GM19328 (cell line): Measurements from ENCODE around the gene HUNK.

Experiments used
- ATAC-seq: cut with Tn5 transposase; IDR thresholded peaks from one replicate; pipeline ENCODE4 v1.9.1; 2021; ENCODE audit warnings: mild to moderate bottlenecking, moderate library complexity; ENCODE audit not compliant: unreplicated experiment

HUNK gene

DNA sequence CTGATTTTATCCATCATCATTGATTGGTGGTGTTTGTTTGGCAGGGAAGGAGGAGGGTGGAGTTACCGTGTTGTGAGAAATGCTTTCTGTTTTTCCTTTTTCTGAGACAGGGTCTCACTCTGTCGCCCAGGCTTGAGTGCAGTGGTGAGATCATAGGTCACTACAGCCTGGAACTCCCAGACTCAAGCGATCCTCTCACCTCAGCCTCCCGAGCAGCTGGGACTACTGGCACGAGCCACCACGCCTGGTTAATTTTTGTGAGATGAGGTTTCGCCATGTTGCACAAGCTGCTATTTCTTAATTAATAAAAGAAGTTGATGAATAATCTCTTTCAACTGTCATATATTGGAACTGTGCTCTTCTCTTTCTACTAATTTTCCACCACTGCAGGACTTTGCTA lies 44.3 kb downstream of the HUNK start:
- no peak for ATAC-seq

DNA sequence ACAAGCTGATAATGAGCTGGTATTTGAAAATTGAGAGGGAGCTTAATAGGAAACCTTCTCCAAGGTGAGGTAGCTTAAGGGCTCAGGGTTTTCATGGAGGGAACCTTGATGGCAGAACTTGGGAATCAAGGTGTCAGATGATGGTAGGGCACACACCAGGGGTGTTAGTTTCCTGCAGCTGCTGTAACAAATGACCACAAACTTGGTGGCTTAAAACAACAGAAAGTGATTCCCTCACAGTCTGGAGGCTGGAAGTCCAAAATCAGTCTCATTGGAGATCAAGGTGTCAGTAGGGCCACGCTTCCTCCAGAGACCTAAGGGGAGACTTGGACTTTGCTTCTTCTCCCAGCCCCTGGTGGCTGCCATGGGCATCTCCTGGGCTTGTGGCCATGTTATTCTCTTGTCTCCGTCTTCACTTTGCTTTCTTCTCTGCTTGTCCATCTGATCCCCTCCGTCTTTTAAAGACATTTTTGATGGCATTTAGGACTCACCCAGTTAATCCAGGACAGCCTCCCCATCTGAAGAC lies 45.5 kb downstream of the HUNK start:
- ATAC-seq: no peak

DNA sequence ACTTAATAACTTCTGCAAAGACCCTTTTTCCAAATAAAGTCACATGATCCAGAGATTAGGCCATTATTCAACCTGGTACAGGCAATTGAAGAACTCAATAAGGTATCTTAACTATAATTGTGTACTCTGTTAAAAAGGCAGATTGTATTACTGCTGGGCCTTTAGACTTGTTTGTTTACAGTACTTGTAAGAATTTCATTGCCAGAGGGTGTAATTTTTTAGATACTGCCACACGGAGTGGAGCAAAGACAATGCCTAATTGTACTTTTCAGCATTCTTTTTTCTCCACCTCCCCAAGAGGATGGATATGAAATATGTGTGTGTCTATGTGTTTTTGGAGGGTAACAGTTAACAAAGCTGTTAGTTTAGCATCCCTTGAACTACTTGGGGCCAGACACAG lies 47.5 kb downstream of the HUNK start:
- ATAC-seq: no peak

DNA sequence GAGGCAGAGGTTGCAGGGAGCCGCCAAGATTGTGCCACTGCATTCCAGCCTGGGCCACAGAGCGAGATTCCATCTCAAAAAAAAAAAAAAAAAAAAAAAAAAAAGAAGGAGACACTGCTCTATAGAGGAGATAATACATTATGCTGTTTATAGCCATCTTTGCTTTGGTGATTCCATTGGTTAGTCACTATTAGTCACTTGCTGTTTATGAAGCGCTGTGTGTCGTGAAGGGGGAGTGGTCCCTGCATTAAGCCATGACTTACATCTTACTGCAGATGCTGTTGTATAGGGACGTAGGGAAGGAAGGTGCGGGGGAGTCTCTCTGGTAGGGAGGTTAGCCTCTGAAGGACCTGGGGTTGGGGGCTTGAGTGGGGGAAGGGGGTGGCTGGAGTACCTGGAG lies 48.3 kb downstream of the HUNK start:
- ATAC-seq: no peak

DNA sequence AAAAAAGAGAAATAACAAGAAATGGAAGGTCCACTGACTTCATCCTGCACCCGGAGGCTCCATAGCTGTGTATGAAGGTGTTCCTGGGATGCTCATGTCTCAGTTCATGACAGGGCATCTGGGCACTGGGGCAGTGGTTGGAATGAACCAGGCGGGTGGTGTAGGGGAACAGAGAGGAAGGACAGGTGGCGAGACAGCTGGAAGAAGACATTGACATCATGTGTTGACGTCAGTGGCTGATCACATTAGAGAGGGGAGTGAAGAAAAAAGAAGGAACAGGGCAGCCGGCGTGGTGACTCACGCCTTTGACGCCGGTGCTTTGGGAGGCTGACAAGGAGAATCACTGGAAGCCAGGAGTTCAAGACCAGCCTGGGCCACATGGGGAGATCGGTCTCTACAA lies 50.1 kb downstream of the HUNK start:
- ATAC-seq: no peak

DNA sequence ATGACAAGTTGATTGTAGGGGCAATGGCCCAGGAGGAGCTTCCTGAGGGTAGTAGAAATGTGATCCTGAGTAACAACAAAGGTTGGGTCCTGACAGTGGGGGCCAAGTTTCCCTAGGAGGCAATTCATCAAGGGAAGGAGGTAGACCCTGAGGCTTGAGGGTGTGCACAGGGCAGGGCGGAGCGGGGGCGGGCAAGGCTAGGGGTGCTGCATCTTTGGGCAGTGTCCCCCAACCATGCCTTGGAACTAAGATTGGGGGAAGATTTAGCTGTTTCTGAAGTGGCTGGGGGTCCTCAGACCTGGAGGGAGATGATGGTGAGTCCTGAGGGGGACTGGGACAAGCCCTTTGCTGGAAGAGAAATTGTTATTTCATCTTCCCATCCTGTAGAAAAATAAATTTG lies 50.9 kb downstream of the HUNK start:
- ATAC-seq: no peak

DNA sequence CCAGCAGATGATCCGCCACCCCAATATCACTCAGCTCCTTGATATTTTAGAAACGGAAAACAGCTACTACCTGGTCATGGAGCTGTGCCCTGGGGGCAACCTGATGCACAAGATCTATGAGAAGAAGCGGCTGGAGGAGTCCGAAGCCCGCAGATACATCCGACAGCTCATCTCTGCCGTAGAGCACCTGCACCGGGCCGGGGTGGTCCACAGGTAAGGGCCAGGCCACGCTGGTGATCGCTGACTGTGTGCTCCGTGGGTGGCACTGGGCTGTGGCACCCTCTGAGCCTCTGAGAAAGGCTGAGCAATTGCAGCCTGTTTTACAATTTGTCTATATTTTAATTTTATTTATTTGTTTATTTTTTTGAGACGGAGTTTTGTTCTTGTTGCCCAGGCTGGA lies 51.7 kb downstream of the HUNK start:
- no peak for ATAC-seq

DNA sequence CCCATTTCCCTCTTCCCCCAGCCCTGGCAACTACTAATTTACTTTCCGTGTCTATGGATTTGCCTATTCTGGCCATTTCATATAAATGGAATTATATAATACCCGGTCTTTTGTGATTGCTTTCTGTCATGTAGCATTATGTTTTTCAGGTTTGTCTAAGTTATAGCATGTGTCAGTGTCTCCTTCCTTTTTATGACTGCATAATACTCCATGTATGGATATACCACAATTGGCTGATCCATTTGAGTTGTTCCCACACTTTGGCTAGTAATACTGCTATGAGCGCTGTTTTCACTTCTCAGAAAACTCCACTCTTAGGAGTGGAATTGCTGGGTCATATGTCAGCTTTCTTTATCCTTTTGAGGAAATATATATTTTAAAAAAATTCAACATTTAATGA lies 53.7 kb downstream of the HUNK start:
- ATAC-seq: no peak

DNA sequence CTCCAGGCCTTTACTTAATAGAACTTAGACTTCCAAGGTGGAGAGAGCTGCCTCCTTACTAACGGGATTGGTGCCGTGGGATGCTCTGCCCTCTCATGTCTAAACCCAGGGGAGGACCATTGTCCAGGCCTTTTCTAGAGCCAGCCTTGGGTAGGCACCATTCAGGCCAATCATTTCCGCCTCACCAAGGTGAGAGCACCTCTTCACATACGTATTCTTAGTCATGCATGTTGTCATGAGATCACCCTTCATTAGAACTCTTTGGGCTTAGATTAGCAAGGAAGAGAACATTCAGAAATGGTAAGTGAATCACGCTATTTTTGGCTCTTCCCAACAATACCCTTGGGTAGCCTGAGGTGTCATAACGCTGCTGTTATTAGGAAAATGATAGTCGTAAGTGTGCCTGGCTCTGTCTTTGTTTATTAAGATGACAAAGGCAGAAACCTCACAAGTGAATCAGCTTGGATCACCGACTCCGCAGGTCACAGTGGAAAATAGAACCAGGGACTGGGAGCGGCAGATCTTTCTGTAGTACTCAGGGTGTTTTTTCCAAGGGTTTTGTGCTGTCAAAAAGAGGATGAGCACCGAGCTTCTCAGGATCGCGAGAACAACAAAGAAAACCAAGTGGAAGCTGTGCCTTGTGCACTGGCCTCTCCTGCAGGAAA lies 55.0 kb downstream of the HUNK start:
- ATAC-seq: no peak

DNA sequence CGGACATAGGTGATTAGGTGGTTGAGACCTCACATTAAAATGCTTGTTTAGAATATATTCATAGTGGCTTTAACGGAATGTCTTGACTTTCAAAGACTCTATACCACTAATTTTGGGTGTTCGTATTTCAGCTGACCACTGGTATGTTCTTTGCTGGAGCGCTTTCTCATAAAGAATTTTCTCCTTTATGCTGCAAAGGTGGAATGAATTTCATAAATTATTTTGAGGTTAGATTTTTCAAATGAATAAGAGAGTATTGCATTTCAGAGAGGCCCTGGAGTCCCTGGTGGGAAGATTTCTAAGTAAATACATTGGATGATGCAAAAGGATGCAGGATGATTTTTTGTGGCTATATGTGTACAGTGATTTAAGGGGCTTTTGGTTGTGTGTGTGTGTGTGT lies 55.8 kb downstream of the HUNK start:
- ATAC-seq: no peak

DNA sequence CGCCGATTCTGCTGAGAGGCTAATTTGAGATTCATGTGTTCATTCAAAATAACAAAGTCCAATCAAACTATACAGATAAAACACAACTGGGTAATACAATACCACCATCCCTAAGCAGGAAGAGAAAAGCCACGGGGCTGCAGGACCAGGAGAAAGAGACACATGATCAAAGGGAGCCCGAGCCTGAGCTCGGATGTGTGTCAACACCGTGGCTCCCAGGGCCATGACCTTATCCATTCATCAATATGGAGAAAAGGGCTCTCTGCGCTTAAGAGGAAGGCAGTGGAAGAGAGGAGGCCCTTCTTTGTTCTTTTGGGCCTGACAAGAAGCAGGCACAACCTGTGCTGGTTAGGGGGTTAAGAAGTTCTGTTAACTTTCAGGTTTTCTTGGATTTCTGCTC lies 56.7 kb downstream of the HUNK start:
- ATAC-seq: no peak

DNA sequence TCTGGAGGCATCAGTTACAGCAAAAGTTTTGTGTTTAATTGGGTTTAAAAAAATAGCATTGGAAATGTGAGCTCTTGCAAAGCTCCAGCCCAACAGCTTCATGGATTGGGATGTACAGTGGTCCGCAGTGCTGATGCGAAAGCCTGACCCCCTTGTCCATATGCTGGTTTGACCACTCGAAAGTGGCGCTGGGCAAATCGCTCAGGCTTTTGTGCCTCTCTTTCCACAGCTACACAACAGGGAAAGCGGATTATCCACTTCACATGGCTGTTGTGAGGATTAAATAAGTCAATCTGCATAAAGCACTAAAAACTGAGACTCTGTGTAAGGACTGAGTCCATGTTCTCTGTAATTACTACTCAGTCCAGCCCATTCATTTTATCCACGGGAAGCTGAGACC lies 57.2 kb downstream of the HUNK start:
- no peak for ATAC-seq

DNA sequence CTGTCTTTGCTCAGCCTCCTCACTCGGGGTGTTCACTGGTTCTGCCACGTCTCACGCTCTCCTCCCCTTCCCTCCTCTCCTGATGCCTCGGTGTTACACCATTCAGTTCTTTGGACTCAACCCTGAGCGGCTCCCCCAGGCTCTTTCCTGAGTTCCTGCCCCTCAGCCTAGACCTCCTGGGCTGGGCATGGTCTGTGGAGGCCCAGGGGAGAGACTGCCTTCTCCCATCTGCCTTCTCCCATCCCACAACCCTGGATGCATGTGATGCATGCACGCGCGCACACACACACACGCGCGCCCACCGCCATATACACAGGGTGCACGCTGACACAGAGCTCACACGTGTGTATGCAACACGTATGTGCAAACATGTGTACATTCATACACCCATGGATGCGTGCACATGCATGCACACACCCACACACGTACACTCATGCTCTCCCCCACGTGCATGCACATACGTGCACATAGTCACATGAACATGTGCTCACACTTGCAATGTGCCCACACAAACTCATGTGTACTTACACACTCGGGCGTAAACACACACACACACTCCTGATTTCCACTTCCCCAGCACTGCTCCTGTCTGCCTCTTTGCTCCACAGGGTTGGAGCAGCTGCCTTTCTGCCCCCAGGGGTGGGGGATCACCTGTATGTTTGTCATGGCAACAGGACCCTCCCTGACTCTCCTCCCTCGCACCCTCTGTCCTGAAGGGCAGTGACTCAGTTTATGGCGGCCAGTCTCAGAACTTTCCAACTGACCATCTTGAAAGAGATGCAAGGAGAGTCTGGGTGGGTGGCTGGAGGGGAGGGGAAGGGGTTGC lies 59.0 kb downstream of the HUNK start:
- no peak for ATAC-seq

DNA sequence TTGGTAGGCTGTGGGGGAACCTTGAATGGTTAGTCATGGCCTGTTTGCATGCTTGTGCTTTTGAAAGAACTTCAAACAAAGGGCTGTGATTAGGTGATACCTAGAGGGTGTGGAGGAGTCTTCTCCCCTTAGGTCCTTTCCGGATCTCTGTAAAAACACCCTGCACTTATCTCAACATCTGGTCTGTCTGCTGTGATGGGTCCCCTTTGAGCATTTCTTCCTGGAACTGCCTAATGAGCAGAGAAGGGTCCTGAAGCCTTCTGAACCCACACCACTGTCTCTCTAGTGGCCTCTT lies 59.6 kb downstream of the HUNK start:
- no peak for ATAC-seq

DNA sequence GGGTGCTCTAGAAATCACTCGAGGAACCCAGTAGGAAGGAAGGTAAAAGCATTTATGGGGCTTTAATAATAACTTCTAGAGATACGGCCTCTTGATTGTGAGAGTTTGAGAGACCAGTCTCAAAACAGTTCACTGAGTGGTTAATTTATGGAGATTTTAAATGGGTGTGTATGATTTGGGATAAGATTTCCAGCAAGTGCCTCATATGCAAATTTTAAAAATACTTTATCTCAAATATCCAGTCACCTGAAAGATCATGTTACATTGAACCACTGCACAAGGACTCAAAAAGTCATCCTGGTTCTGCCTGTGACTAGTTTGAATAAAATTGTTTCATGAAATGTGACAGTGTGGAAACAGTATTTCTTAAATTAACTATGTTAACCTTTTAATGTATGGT lies 64.5 kb downstream of the HUNK start:
- ATAC-seq: no peak

DNA sequence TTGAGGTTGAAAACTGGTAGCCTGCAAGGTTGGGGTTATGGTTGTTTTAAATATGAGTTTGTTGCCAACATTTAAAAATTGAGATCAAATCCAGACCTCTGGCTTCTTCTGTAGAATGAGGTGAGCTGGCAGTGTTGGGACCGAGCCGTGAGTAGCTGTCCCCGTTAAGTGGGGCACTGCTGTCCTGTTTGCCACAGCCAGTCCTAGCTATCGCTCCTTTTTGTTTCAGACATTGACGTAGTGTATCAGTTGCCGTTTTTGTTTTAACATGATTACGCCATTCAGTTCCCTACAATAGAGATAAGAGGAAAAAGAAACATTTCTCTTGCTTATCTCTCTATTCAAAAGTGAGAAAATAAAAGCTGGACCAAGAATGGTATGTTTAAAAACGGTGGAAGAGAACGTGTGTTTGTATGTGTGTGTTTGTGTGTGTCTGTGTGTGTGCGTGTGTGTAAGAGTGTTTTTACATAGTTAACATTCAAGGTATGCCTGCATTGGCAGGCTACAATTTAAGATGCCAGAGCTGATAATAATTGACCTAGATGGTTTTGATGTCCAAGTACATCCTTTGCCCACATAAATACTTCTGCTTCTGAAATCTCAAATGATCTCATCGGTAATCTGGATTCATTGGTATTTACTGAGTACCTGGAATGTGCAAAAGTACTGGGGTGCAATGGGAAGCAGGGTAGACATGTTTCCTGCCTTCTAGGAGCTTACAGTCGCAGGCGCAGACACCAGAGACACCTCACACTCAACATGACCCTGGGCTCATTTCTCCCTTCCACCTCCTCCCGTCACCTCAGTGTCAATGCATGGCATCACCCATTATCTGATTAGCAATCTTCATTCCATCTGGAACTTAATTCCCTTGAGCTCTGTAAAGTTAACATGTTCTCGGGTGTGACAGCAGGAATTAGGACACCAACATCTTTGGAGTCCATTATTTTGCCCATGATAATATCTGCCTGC lies 65.8 kb downstream of the HUNK start:
- no peak for ATAC-seq

DNA sequence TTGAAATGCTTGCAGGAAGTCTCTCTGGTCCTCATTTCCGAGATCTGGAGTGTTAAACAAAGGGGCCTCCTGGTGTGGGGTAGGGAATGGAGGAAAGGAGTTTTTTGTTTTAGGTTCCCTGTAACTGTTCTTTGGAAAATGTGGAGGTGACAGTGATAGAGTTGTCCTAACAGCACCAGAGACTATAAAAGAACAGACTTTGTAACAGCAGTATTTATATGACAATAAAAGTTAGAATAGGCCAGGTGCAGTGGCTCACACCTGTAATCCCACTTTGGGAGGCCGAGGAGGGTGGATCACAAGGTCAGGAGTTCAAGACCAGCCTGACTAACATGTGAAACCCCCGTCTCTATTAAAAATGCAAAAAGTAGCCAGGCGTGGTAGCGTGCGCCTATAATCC lies 68.9 kb downstream of the HUNK start:
- ATAC-seq: no peak

DNA sequence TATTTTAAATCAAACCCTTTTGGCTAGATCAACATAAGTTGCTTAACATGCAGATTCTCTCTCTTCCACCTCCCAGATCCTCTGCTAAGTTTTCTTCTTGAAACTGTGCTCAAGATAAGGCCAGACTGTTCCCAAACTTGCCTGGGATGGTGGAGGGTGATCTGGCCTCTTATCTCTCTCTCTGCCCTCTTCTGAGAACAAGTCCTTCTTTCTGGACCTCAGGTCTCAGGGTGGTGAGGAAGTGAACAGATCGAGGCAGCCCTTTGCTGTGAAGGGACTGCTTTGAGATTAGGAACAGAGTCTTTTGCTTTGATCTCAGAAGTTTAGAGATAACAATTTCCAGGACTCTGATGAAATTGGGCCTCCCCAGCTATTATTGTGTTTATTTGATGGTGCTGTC lies 70.7 kb downstream of the HUNK start:
- ATAC-seq: no peak

DNA sequence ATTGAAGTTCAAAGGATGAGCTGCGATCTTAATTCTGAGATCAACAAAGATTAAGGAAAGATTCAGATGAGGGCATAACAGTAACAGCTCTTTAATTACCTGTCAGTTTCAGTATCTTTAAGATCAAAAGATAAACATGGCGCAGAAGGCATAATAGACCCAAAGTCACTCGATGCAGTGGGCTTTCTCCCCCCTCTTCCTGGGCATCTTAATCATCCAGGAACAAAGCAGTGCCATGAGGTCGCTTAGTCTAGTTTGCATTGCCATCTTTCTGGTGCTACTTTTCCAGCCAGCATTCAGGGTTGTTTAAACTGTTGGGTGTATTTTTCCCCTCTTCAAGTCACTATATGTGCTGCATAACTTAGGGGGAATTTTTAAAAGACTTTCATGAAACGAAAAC lies 72.3 kb downstream of the HUNK start:
- no peak for ATAC-seq

DNA sequence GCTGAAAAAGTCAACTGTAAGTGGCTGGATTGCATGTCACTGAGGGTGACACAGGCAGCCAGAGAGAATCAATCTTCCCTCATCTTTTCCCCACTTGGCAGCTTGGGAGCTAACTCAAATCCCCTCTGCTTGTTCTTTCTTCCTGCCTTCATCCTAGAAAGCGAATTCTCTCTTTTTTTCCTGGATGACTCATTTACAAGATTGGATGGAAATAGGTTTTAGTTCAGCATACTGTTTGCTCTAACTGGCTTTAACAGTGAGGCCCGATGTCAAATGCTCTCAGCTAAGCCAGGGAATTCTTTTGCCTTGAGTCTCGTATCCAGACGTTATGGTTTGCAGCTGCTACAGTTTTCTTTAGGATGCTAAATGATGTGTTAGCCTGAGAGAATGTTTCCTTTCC lies 72.7 kb downstream of the HUNK start:
- no peak for ATAC-seq

DNA sequence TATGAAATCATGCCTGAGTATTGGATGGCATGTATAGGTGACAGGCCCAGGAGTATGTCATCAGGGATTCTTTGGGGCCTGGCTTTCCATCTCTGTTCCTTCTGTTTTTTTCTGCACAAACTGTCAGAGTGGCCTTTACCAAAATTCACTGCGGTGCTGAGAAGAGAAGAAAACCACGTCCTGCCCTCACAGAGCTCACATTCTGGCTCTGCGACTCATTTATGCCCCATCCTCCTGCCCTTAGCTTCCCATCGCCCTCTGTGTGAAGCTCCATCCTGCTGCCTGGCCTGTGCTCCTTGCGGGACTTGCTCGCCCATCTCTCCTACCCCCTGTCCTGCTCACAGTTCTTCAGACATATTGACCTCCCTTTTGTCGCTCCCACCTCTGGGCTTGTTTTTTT lies 73.4 kb downstream of the HUNK start:
- ATAC-seq: no peak
